Lung (tissue), 12 donors: ENCODE results near the gene TMTC4. TPM values are rescaled to one million over a fixed set of nuclear protein-coding genes. Genes with fewer than 3 reads are reported as not detected.

ENCODE experiments used
- ATAC-seq: fragments of 200-7000 bp; cut with Tn5 transposase; one replicate; pipeline ENCODE4 v1.9.1; 2020; ENCODE audit warnings: moderate number of reproducible peaks; ENCODE audit not compliant: insufficient read depth, low FRiP score
- DNase-seq, 3 donors: peaks; one replicate each; pipeline ENCODE4 v3.0.0-alpha.2; 2013 to 2017
- H3K27ac ChIP-seq, 2 donors: one replicate each; pipeline ENCODE4 v1.5.1; 2013; ENCODE audit warnings: mild to moderate bottlenecking in 2 of 2, moderate library complexity in 2 of 2, control low read depth in 1 of 2, inconsistent platforms in 1 of 2, low read depth in 1 of 2, low read length in 1 of 2
- H3K27me3 ChIP-seq, 3 donors: one replicate each; pipeline ENCODE4 v1.5.1; 2013; ENCODE audit warnings: low read length in 2 of 3; ENCODE audit not compliant: control insufficient read depth in 3 of 3, insufficient read depth in 3 of 3
- H3K36me3 ChIP-seq, 4 donors: one replicate each; pipeline ENCODE4 v1.5.1; 2013; ENCODE audit warnings: low read length in 4 of 4, mild to moderate bottlenecking in 1 of 4, moderate library complexity in 1 of 4; ENCODE audit not compliant: control insufficient read depth in 4 of 4, insufficient read depth in 4 of 4
- H3K4me1 ChIP-seq, 5 donors: one replicate each; pipeline ENCODE4 v1.5.1; 2013; ENCODE audit warnings: low read length in 5 of 5, mild to moderate bottlenecking in 2 of 5, moderate library complexity in 1 of 5; ENCODE audit not compliant: control insufficient read depth in 5 of 5, insufficient read depth in 5 of 5
- H3K4me3 ChIP-seq: one replicate; pipeline ENCODE4 v1.5.1; 2013; ENCODE audit warnings: mild to moderate bottlenecking, control low read depth, moderate library complexity
- H3K9ac ChIP-seq, 2 donors: one replicate each; pipeline ENCODE4 v1.5.1; 2013; ENCODE audit warnings: low read length in 2 of 2, control low read depth in 1 of 2; ENCODE audit not compliant: insufficient read depth in 1 of 2
- H3K9me3 ChIP-seq, 4 donors: one replicate each; pipeline ENCODE4 v1.5.1; 2013; ENCODE audit warnings: low read length in 3 of 4, mild to moderate bottlenecking in 1 of 4, moderate library complexity in 1 of 4; ENCODE audit not compliant: control insufficient read depth in 4 of 4, insufficient read depth in 3 of 4
- CTCF ChIP-seq: IDR thresholded peaks from 2 replicates; pipeline ENCODE4 v1.5.1; 2012; ENCODE audit warnings: mild to moderate bottlenecking; ENCODE audit errors: control extremely low read depth, extremely low read depth
- WGBS, 2 donors: extraction: QIAGEN DNeasy Blood & Tissue Kit; methylation state at CpG; one replicate each; pipeline ENCODE4 v1.1.7; 2013; 5-methylcytosine and 5-hydroxymethylcytosine counted together
- polyA plus RNA-seq, 2 donors: library from polyadenylated mRNA; stranded (reverse); fragments of 200-250 nt; gene quantifications; one replicate each; pipeline ENCODE4 v1.2.1, GENCODE V29; 2013
- total RNA-seq, 2 donors: library from RNA; depleted of rRNA in 1 of 2; stranded (reverse); fragments of >200 nt in 1 of 2; gene quantifications; one replicate each; pipeline ENCODE4 v1.2.1, GENCODE V29; 2014 to 2021
- donor health status: control.
- donor health status: control.
- donor health status: Bipolar disorder and iron deficiency.
- donor health status: healthy.
- donor health status: DM: yes; HTN: yes; CAD: no.

The TMTC4 gene
- total and polyA plus RNA-seq, 4 donors: 5.0 to 27.1 (median 11.7) TPM

DNA sequence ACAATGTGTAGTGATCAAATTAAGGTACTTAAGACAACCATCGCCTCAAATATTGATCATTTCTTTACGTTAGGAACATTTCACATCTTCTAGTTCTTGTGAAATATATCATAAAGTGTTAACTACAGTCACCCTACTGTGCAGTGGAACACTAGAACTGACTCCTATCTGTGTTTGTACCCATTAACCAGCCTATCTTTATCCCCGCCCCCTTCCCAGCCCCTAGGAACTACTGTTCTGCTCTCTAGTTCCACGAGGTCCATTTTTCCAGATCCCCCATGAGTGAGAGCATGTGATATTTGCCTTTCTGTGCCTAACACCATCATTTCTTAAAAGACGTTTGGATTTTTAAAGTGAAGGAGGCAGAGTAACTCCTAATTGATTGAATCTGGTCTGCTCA lies 61.6 kb downstream of the TMTC4 start:
- no peak overlapping the region for H3K4me3 ChIP-seq
- DNase-seq (no peak), ATAC-seq (no peak)
- peaks cover 0 to 9% (median 6%) of the 10 kb centered on the region in 4 donors for H3K36me3 ChIP-seq
- peaks cover 0 to 2% (median 0%) of the 10 kb centered on the region in 4 donors for H3K9me3 ChIP-seq
- H3K4me1 ChIP-seq: no peaks in the 10 kb centered on the region
- H3K9ac ChIP-seq: no peak overlapping the region
- H3K27ac ChIP-seq: no peak overlapping the region
- H3K27me3 ChIP-seq: no peaks in the 10 kb centered on the region
- no peak for TF ChIP-seq CTCF
- WGBS, 2 donors: 90 to 98% methylated on average over 5 of the region's 5 CpGs

GRCh38 chr13:100611678-100612492 lies 62.7 kb downstream of the TMTC4 start:
- Histone ChIP-seq H3K27ac (no peak overlapping the region), H3K36me3 (peaks cover 0 to 12% (median 6%) of the 10 kb centered on the region in 4 donors), H3K27me3 (no peaks in the 10 kb centered on the region), H3K9ac (no peak overlapping the region), H3K4me1 (no peaks in the 10 kb centered on the region), H3K9me3 (peaks cover 0 to 2% (median 0%) of the 10 kb centered on the region in 4 donors), H3K4me3 (no peak overlapping the region)
- TF ChIP-seq CTCF: no peak
- DNase-seq (no peak), ATAC-seq (no peak)
- 37 to 55% methylated on average over 9 of the region's 9 CpGs for WGBS, 2 donors

- Histone ChIP-seq H3K4me1 (no peaks in the 10 kb centered on the region), H3K27me3 (no peaks in the 10 kb centered on the region), H3K4me3 (no peak overlapping the region), H3K9ac (no peak overlapping the region), H3K27ac (no peak overlapping the region), H3K36me3 (peaks cover 0 to 12% (median 7%) of the 10 kb centered on the region in 4 donors), H3K9me3 (peaks cover 0 to 2% (median 0%) of the 10 kb centered on the region in 4 donors)
- DNase-seq (no peak), ATAC-seq (no peak)
- no peak for TF ChIP-seq CTCF
- WGBS, 2 donors: 45 to 59% methylated on average over 6 of the region's 6 CpGs
Measured at GRCh38 chr13:100610391-100611347, 63.9 kb downstream of the TMTC4 start.
